NCI-H774 (cell line): ENCODE results near the gene PCDHGA5.
"Not testable (repeated sequence)": the region's sequence is repeated elsewhere in the genome, so short reads cannot be mapped to it uniquely, and the experiment has no call there.

ENCODE experiments used
- DNase-seq: peaks from one replicate; lab custom pipeline; 2025; lab: John Stamatoyannopoulos, UW

The PCDHGA5 gene

DNA sequence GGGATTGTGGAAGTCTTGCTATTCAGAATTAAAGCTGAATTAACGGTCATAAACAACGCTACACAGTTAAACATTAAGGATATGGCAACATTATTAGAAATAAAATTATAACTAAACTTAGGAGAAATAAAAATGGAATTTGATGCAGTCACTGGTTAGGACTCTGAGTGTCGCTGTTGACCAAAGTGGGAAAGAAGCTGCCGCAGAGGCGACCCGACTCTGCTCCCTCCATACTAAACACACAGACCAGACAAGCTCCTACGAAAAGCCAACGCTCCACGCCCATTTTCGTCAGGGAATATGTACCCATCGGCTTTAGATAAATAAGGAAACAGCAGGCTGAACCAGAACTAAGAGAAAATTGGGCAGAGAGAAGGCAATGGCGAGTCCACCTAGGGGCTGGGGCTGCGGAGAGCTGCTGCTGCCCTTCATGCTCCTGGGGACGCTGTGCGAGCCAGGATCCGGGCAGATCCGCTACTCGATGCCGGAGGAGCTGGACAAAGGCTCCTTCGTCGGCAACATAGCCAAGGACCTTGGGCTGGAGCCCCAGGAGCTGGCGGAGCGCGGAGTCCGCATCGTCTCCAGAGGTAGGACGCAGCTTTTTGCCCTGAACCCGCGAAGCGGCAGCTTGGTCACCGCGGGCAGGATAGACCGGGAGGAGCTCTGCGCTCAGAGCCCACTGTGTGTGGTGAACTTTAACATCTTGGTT lies at the start of gene PCDHGA5:
TSS of gene PCDHGA5 (plus strand) at position 211 of the 709 bp plus-strand sequence. CDS start at position 380, 169 bp downstream.
- no peak for DNase-seq

DNA sequence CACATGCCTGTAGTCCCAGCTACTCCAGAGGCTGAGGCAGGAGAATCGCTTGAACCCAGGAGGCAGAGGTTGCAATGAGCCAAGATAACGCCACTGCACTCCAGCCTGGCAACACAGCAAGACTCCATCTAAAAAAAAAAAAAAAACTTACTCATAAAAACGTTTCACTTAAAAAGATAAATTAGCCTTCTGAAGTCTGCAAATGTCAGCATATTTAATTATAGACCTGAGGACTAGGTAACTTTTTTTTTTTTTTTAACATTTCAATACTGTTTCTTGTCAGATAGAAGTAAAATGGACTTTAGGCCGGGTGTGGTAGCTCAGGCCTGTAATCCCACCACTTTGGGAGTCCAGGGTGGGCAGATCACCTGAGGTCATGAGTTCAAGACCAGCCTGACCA lies 47.0 kb upstream of the PCDHGA5 start:
- DNase-seq = not testable (repeated sequence)

DNA sequence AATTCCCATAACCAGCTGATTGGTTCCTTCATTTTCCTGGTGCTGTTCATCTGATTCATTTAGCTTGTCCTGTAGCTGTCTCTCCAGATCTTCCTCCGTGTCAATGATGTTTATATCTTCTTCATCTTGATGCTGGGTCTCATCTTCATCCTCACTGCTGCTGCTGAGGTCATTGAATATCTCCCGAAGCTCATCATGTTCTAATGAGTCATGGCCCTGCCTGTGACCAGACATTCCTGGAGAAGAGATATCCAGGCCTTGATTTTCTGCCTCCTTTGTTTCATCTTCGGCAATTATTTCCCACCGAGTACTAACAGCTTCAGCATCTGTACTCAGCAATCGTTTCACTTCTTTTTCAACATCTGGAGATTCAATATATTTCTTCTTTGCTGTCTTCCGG lies 44.8 kb upstream of the PCDHGA5 start:
- DNase-seq = no peak

GRCh38 chr5:141319699-141320098 lies 44.3 kb upstream of the PCDHGA5 start:
- DNase-seq = no peak

- peak; percentile 91 for DNase-seq
These were observed 43.5 kb upstream of the PCDHGA5 start, which contains the start of gene TAF7 for GRCh38 chr5:141320225-141321169. Gene TAF7 (minus strand): TSS chr5:141320784. CDS start chr5:141320044, 740 bp downstream.

GRCh38 chr5:141322261-141322660 lies 41.7 kb upstream of the PCDHGA5 start:
- no peak for DNase-seq

DNA sequence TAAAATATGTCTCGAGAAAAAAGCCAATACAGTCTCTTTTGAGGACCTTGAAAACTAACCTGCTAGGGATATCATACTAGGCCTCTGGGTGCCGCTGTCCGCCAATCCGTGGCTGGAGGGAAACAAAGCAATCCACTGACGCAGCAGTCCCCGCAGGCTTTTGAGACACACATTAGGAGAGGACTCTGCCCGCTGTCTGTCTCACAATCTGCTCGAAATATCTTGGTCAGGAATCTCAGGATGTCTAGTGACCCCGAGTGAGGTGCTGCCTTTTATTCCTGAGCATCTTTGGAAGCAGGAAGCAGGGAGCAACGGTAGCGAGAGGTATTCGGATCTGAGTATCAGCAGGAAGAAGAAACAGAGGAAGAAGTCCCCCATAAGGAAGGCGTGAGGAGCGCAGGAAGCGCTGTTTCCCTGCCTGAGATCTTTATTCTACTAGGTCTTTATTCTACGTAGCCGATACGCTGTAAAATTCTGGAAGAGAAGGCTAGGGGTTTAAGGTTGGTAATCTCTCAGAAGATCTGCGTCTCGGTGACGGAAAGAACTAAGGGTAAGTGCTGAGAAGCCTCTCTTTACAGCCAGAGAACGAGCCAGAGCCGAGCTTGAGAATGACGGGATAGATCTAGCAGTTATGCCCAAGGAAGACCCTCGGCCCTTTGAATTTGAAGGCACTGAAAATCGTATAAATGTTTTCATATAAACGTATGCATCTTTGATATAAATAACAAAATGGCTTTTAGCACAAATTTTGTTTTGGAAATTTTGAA lies 37.7 kb upstream of the PCDHGA5 start:
- peak; percentile 62 for DNase-seq

GRCh38 chr5:141328231-141328630 lies 35.7 kb upstream of the PCDHGA5 start:
- DNase-seq = no peak

- peak; percentile 15 for DNase-seq
These were observed 33.5 kb upstream of the PCDHGA5 start, which contains the start of gene PCDHGA1 for GRCh38 chr5:141330299-141331080. Gene PCDHGA1 (plus strand): TSS chr5:141330514.

- not testable (repeated sequence) for DNase-seq
These were observed 31.4 kb upstream of the PCDHGA5 start for GRCh38 chr5:141332571-141332970.

DNA sequence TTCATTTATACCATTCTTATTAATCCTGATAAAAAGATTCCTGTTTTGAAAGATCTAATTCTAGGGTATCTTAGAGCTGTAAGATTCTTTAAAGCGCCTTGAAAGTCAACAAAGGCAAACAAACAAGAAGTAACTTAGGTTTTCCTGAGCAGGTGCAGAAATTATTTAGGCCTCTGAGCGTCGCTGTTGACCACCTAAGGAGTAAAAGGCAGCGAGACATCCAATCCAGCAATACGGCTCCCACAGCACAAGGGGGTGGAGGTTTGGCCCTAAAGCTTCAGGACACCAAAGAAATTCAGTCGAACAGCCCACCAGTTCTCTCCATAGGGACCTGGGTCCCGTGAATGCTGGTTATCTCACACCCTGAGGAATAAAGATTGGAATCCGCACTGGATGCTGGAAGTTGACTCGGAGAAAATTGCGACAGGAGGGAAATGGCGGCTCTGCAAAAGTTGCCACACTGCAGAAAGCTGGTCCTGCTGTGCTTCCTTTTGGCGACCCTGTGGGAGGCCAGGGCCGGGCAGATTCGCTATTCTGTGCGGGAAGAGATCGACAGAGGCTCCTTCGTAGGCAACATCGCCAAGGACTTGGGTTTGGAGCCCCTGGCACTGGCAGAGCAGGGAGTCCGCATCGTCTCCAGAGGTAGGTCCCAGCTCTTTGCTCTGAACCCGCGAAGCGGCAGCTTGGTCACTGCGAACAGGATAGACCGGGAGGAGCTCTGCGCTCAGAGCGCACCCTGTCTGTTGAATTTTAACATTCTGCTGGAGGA lies 25.2 kb upstream of the PCDHGA5 start, which contains the start of gene PCDHGA2:
TSS of gene PCDHGA2 (plus strand) at position 223 of the 769 bp plus-strand sequence.
- DNase-seq = no peak

- DNase-seq = not testable (repeated sequence)
These were observed 23.1 kb upstream of the PCDHGA5 start for GRCh38 chr5:141340781-141341354.

GRCh38 chr5:141342773-141343172 lies 21.2 kb upstream of the PCDHGA5 start:
- no peak for DNase-seq

DNA sequence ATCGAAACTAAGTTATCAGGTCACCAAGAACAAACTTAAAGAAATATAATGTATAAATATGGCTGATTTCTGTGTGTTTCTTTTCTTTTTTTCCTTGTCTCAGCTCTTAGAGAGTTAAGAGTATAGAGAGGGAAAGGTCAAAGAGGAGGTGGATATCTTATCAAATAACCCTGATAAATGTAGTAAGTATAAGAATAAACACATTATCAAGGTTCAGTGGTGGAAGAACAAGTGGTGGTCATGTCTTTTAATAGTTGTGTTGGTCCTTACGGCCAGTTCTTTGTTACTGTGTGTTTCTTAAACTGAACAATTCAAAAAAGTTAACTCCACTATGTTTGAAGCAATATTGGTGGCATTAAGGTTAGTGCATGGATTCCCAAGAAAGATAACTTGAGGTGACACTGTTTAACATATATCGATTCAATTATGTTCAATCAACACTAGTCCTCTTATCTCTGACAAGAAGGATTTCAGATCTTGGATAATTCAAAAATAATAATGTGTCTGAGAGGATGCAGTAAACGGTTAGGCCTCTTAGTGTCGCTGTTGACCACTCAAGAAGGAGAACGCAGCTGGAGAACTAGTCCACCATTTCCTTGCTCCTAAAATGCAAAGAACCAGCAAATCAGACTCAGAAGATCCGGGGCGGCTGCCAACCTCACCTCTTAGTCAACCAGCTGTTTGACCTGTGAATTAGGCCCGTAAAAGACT lies 20.6 kb upstream of the PCDHGA5 start, which contains the start of gene PCDHGA3:
TSS of gene PCDHGA3 (plus strand) at position 588 of the 711 bp plus-strand sequence. CDS start 205 bp downstream, outside the sequence.
- no peak for DNase-seq

- no peak for DNase-seq
These were observed 20.0 kb upstream of the PCDHGA5 start for GRCh38 chr5:141343953-141344463.

DNA sequence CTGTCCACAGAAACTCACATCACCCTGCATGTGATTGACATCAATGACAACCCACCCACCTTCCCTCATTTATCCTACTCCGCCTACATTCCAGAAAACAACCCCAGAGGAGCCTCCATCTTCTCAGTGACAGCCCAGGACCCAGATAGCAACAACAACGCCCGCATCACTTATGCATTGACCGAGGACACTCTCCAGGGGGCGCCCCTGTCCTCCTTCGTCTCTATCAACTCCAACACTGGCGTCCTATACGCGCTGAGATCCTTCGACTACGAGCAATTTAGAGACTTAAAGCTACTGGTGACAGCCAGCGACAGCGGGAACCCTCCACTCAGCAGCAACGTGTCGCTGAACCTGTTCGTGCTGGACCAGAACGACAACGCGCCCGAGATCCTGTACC lies 18.6 kb upstream of the PCDHGA5 start:
- no peak for DNase-seq

GRCh38 chr5:141346017-141346416 lies 17.9 kb upstream of the PCDHGA5 start:
- not testable (repeated sequence) for DNase-seq

- DNase-seq = peak; percentile 33
These were observed 13.9 kb upstream of the PCDHGA5 start, which contains the start of gene PCDHGB1 for GRCh38 chr5:141349917-141350619. Gene PCDHGB1 (plus strand): TSS chr5:141350099. CDS start chr5:141350261, 162 bp downstream.
